Posterior vena cava (tissue), 2 donors: Measurements from ENCODE around the gene BPIFB2. TPM values are rescaled to one million over a fixed set of nuclear protein-coding genes. Genes with fewer than 3 reads are reported as not detected.
"Not testable (repeated sequence)": the region's sequence is repeated elsewhere in the genome, so short reads cannot be mapped to it uniquely, and the experiment has no call there.

Source experiments
- DNase-seq: peaks from one replicate; pipeline ENCODE4 v3.0.0-alpha.2; 2020; ENCODE audit warnings: low spot score
- intact Hi-C, 2 donors: fragments of 100-400 bp; cut with DNase I; formaldehyde crosslinking; loops; one replicate each; pipeline versions ENCODE4 v1.14.1 to v1.14.2; 2022 to 2023
- long read RNA-seq, 2 donors: library from polyadenylated mRNA; unstranded; transcript quantifications; one replicate each; pipeline ENCODE4 v2.0.0, GENCODE V29; 2020 to 2021
- total RNA-seq, 2 donors: library from RNA; stranded (reverse); fragmentation: NEBNext Ultra II Directional; extraction: Animal tissue kit (Norgen Biotek cat#: 25700); gene quantifications; one replicate each; pipeline ENCODE4 v1.2.1, GENCODE V29; 2021
- donor health status: DM: yes; HTN: yes; CAD: no.
- donor health status: DM: yes; HTN: yes; CAD: no.

Gene BPIFB2, protein sequence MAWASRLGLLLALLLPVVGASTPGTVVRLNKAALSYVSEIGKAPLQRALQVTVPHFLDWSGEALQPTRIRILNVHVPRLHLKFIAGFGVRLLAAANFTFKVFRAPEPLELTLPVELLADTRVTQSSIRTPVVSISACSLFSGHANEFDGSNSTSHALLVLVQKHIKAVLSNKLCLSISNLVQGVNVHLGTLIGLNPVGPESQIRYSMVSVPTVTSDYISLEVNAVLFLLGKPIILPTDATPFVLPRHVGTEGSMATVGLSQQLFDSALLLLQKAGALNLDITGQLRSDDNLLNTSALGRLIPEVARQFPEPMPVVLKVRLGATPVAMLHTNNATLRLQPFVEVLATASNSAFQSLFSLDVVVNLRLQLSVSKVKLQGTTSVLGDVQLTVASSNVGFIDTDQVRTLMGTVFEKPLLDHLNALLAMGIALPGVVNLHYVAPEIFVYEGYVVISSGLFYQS
- total RNA-seq: not detected
- long read RNA-seq, donor 1: 0 reads
- long read RNA-seq, donor 2: 0 reads

DNA sequence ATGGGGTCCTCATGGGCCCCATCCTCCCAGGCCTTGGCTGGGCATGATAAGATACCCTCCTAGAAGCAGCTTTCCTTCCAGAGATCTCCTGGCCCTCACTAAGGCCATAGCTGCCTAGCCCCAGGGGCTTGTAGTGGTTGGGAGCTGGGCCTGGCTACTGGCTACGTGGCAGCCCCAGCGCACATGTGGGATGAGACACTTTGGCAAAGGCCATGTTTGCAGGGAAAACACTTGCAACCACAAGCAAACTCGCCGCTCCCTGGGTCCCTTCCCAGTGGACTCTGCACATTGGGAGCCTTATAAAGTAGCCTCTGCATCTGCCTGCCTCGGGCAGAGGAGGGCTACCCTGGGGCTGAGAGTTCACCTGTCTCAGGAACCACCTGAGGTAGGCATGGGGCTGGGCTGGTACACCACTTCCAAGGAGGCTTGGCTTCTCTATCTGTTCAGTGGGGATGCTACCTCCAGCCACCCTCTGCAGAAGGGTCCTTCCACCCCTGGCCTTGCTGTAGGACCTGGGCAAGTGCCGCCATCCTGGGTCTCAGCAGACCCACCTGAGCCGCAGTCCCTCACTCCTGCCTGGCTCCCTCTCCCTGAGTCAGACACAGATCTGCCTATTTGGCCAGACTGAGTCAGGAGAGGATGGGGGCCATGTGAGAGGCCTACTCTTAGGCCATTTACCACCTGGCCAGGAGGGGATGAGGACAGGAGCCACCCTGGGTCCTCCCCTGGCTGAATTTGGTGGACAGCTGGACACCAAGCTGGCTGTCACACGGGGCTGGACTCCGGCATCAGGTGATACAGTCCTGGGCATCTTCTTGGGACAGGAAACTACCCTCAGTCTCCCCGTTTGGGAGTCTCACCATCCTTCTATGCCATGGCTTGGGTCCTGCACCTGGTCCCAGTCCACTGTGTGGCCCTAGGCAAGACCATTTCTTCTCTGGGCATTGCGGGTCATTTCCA, at the start of gene BPIFB2:
TSS of gene BPIFB2 (plus strand) at position 329 of the 960 bp plus-strand sequence. CDS start 871 bp downstream, outside the sequence.
- intact Hi-C loops: loop anchor here in 1 of 2 donors (1.0 kb wide), 1 partner anchor 31 kb away; no protein-coding TSS in a partner anchor
- DNase-seq: peak; percentile 72

DNA sequence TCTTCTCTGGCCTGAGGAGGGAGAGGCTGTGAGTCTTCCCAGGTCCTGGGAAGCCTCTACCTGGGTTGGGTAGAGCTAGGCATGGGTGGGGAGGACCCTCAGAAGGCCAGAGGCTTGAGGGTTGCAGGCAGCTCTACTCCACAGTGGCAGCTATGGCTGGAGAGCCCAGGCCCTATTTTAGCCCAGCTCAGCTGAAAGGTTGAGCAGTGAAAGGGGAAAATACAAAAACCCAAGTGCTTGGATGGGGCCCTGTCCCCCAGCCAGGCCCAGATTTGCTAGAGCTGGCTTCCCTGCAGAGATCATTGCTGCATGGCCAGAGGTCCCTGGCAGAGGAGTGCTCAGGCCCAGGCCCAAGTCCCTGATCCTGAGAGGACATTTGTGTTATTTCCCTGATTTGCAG, 48.9 kb upstream of the BPIFB2 start:
- intact Hi-C loops: no loop called here

DNA sequence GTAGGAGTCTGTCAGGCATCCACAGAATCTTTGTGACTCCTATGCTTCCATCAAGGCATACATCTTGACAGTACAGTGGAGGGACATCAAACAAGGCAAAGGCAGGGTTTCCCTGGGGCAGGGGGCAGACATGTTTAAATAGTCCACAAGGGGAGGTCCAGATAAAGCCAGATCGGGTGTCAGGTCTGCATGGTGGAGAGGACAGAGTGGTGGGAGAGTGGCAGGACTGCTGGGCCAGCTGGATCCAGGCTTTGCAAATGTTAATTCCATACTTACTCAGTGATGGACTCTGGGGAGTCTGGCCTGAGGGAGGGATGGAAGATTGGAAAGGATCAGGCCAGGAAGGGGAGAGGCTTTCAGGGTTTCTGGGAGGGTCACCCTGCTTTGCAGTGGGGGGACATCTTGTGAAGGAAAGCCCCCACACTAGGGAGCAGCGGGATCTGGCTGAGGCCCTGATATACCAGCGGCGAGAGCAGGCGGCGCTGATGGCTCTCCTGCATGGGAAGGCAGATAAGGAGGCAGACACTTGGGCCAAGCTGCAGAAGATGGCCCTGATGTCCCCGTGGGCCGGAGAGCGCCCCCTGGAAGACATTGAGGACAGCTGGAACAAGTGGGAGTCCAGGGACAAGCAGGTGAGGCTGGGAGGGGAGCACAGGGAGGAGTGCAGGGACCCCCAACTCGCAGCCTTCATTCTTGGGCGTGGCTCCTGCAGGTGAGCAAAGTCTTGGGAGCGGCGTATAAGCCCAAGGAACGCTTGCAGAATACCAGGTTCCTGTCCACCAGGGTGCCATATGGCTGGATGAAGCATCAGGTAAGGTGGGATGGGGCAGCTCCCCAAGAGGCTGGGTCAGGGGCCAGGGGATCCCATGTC, 47.9 kb upstream of the BPIFB2 start:
- DNase-seq: peak; percentile 67
- intact Hi-C loops: no loop called here

More for the DNA sequence above, 48.9 kb upstream of the BPIFB2 start:
- peak; percentile 47 for DNase-seq

DNA sequence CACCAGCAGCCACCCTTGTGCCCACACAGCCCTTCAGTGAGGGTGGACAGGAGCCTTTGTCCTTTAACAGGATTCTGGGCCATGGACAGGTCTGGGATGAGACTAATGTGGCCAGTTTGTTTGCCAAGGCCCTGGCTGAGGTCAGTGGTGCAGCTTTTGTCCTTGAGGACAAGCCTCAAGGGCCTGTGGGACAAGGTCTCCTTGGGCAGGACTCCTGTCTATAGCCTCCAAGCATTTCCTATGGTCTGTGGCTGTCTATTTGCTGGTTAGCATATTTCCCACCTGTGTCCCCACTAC, 47.3 kb upstream of the BPIFB2 start:
- intact Hi-C loops: no loop called here
- peak; percentile 66 for DNase-seq

GRCh38 chr20:32960849-32961731, 46.4 kb upstream of the BPIFB2 start:
- intact Hi-C loops: no loop called here
- peak; percentile 78 for DNase-seq

DNA sequence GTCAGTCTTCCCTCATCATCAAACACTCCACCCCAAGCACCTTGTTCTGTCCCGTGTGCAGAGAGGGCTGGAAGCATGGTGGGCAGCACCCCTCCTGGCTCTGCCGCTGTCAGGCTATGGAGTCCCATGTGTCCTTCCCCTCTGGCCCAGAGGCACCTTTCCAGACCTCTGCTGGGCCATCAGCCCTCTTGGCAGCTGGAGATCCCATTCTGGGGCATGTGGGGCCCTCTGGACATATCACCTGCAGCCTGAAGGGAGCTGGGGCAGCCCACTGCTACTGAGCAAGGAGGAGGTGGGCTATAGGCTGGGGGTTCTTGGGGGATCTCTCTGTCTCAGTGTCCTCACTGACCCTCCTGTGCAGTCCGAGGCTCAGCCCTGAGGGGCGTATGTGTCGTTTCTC, 45.5 kb upstream of the BPIFB2 start:
- intact Hi-C loops: no loop called here
- peak; percentile 66 for DNase-seq

GRCh38 chr20:32962646-32963045, 44.9 kb upstream of the BPIFB2 start:
- intact Hi-C loops: not testable (repeated sequence)
- DNase-seq: peak; percentile 53

DNA sequence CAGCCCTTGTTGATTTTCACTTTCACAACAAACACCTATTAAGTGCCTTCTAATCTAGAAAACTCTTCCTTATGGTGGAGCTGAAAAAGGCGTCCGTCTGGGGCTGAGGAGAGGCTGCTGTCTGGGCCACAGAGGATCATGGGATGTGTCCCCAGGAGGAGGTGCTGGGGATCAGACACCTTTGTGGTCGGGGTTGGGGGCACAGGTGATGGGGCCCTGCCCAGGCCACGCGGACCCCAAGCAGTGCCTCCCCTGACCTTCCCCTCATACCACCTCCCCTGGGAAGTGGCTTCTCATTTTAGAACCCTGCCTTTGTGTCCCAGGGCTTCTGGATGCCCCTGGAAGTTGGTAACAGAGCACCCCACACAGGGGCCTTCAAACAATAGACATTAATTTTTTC, 44.3 kb upstream of the BPIFB2 start:
- DNase-seq: peak; percentile 50
- intact Hi-C loops: no loop called here

- intact Hi-C loops: no loop called here
Measured at GRCh38 chr20:32964575-32964974, 42.9 kb upstream of the BPIFB2 start.

GRCh38 chr20:32965115-32965514, 42.4 kb upstream of the BPIFB2 start:
- intact Hi-C loops: no loop called here
- DNase-seq: peak; percentile 37

More at GRCh38 chr20:32964575-32964974, 42.9 kb upstream of the BPIFB2 start:
- DNase-seq: no peak

- intact Hi-C loops: no loop called here
- DNase-seq: peak; percentile 73
Measured at GRCh38 chr20:32965581-32966373, 41.7 kb upstream of the BPIFB2 start.

- no peak for DNase-seq
- intact Hi-C loops: no loop called here
Measured at GRCh38 chr20:32966382-32966781, 41.1 kb upstream of the BPIFB2 start.

- intact Hi-C loops: no loop called here
- DNase-seq: peak; percentile 75
Measured at GRCh38 chr20:32966881-32967781, 40.4 kb upstream of the BPIFB2 start.

DNA sequence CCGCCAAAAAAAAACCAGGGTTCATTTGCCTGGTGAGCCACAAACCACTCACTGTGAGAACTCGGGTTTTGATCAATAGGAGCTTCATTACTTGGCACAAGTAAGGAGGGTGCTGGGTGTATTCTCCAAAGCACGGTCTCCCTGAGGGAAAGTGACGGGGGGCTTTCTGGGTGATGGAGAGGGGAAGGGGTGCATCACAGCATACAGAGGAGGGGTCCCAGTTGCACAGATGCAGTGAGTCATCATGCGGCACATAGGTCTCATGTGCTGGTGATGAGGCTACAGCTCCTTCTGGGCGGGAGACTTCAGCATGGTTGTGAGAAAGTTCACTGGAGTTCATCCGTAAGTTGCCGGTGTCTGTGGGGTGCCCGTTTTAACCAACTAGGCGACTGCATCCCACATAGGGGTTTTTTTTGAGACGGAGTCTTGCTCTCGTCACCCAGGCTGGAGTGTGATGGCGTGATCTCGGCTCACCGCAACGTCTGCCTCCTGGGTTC, 39.5 kb upstream of the BPIFB2 start:
- DNase-seq: no peak
- intact Hi-C loops: no loop called here

DNA sequence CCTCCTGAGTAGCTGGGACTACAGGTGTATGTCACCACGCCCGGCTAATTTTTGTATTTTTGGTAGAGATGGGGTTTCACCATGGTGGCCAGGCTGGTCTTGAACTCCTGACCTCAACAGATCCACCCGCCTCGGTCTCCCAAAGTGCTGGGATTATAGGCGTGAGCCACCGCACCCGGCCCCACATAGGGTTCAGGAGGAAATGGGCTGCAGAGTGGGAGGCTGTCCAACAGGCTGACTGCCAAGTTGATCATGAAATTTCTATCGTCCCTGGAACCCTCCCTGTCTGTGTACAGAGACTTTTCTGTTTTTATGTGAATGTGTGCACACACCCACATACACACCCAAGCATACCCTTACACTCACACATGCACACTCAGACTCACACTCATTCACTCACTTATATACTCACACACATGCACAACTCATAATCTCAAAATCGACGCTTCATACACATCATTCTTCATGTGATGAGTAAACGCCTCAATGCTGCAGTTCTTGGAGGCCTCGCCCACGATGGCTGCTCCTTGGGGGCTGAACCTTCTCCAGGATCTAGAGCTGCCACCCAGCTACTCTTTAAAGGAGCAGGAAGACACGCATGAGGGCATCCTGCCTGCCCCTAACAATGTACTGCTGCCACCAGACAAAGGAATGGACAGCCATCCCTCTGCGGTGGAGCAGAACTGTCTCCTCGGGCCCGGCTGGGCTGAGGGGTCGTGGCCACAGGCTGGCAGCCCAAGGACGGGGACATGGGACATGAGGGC, 38.8 kb upstream of the BPIFB2 start:
- DNase-seq: peak; percentile 58
- intact Hi-C loops: no loop called here
